Cortex of kidney (tissue), 1 donor: ENCODE data around the gene BTBD18.

Experiments
- DNase-seq: peaks from one replicate; lab custom pipeline; 2025; lab: John Stamatoyannopoulos, UW

Gene BTBD18

GRCh38 chr11:57775491-57775890 is 23.9 kb upstream of the BTBD18 start:
- no peak for DNase-seq

GRCh38 chr11:57773026-57773598 is 21.5 kb upstream of the BTBD18 start:
- DNase-seq = no peak

DNA sequence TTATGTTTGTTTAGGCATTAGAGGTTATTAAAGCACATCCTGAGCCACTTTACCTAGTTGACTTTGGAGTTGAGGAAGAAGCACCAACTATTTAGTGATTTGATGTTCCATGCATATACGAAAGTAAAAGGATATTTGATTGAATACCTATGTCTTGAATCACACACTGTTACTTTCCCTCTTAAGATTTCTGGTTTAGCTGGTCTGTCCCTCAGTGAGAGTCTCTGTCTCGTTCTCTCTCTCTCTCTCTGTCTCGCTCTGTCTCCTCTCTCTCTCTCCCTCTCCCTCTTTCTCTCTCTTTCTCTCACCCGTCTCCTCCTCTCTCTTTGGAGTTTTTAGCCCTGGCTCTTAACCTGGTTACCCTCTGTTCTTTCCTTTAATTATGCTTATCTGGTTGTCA is 20.9 kb upstream of the BTBD18 start:
- no peak for DNase-seq

GRCh38 chr11:57771365-57771764 is 19.7 kb upstream of the BTBD18 start:
- no peak for DNase-seq

DNA sequence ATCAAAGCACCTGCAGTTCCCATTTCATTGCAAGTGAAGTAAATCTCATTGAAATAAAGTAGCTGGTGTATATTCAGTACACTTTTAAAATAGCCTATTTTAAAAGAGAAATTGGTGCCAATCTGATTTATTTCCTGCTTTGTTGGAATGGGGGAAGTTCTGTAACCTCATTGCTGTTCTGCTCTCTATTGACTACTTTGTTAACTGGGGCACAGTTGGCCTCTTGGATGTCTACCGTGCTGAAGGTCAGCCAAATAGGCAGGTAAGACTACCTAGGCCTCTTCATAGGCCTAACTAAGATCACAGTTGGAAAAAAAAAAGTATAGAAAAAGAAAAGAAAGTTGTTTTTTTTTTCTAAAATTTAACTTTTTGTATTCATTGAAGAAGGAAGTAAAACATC is 19.2 kb upstream of the BTBD18 start:
- DNase-seq = no peak

GRCh38 chr11:57764972-57765371 is 13.4 kb upstream of the BTBD18 start:
- DNase-seq = no peak

DNA sequence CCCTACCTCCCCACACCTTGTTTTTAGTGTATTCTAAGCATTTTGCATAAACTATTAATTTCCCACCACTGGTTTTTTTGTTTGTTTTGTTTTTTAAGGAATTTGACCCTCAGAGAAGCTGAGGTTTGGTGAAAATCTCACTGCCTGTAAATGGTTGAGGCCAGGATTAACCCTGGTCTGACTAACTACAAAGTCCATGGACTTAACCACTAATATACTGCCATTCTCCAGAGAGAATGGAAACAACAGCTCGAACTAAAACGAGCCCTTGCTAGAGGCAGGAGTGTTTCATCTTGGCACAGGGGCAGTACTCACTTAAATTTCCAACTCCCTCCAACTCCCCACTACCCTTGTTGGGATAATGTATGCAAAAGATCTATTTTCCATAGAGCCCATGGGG is 12.9 kb upstream of the BTBD18 start:
- no peak for DNase-seq

- no peak for DNase-seq
These were observed 12.4 kb upstream of the BTBD18 start for GRCh38 chr11:57764021-57764420.

DNA sequence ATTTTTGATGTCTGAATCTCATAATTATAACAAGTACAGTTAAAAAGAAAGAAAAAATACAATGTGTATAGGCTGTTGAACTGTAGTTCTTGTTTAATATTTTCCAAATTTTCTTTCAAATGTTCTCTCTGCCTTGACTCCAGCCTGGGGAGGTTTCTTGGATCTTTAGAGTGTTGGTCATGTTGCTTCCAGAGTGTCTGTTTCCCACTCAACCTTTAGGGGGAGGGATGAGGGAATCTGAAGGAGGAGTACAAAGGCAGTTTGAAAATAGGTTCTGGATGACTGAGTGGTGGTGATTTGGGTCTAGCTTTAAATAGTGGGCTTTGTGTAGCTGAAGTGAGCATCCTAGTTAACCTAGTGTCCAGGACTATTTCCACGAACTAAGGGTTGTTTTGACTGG is 11.9 kb upstream of the BTBD18 start:
- DNase-seq = no peak

DNA sequence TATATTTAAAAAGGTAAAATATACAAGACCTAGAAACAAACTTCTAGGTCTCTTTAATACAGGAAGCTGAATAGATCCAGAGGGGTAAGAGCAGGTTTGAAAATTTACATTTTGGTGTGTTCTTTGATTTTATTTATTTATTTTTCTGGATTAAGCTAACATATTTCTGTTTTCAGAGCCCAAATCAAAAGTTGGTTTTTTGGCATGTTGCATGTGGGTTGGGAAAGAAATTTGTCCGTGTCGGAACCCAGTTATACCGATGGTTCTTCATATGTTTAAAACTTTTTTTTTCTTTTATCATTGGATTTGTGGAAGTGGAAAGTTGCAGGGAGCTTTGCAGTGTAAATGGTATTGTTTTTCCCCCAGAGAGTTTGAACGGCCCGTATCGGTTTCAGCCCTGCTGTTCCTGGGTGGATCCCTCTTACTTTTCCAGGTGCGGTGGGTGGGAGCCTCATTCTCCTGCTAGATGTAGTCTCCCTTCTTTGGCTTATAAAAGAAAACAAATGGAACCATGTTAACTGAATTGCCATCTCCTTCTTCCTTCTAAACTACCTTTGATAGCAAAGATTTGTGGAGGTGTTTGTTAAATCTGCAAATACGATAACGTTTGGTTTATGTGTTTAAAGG is 10.7 kb upstream of the BTBD18 start:
- no peak for DNase-seq

DNA sequence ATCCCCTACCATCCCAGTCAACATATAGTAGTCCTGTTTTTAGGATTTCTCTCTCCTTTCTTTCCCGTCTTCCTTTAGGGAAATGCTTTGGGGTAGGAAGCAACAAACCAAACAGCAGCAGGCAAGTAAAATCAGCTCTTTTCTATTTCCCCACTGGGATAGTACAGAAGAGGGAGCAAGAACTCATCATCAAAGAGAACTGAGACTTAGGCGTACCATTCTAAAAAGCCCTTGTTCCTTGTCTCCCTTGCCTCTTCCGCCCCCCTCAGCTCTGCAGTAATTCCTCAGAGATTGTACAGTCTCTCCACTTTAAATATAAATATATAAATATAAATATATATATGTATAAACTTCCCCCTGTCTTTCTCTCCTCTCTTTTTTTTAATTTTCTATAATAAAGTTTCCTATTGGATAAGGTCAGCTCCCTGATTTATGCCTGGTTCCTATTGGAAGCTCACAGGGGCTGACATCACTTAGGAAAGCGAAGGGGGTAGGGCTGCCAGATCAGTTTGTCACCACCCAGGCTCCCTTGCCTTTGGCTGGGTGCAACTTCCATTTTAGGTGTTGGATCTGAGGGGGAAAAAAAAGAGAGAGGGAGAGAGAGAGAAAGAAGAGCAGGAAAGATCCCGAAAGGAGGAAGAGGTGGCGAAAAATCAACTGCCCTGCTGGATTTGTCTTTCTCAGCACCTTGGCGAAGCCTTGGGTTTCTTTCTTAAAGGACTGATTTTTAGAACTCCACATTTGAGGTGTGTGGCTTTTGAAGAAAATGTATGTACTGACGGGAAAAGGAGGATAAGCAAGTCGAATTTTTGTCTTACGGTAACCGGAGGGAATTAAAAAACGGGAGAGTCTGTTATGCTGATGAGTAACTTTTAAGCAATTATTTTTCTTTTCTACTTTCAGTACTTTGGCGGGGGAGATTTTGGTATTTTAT is 9.9 kb upstream of the BTBD18 start, which contains the start of gene CTNND1:
CTNND1 (plus strand) TSS at position 502 of the 934 bp plus-strand sequence. CDS start 29,677 bp downstream, outside the sequence.
- no peak for DNase-seq

DNA sequence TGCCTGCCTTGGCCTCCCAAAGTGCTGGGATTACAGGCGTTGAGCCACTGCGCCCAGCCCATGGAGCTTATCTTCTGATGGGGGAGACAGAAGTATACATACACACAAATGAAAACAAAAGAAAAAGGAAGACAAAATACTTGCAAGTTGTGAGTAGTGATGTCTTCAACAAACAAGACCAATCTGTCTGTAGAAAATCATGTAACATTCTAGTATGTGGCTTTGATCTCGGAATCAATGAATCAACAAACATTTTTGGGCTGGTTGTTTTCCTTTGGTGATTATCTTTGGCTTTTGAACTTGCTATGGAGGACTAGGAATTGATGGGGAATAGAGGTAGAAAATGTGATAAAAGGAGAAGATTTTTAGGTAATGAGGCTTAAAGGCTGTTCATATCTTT is 6.6 kb upstream of the BTBD18 start:
- no peak for DNase-seq

- no peak for DNase-seq
These were observed 1.3 kb upstream of the BTBD18 start for GRCh38 chr11:57752954-57753353.

- no peak for DNase-seq
These were observed 443 bp downstream of the BTBD18 start for GRCh38 chr11:57751176-57751575.

- no peak for DNase-seq
These were observed 4.7 kb downstream of the BTBD18 start for GRCh38 chr11:57746920-57747319.

DNA sequence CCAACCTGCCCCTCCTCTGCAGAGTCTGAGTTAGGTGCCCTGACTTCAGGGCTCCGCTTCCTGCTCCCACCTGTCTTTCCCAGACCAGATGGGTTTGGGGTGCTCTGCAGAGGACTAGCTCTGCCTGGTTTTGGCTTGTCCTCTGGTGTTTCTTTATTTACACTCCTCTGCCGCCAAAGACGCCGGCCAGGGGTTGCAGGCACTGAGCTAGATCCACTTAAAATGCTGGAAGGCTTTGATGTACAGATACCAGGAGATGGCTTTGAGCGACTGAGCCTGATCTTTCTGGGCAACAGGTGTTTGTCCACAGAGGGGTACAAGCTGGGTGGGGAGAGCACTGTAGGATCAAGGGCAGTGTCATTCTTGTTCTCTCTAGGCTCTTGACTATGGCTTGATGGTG is 6.4 kb downstream of the BTBD18 start:
- no peak for DNase-seq

DNA sequence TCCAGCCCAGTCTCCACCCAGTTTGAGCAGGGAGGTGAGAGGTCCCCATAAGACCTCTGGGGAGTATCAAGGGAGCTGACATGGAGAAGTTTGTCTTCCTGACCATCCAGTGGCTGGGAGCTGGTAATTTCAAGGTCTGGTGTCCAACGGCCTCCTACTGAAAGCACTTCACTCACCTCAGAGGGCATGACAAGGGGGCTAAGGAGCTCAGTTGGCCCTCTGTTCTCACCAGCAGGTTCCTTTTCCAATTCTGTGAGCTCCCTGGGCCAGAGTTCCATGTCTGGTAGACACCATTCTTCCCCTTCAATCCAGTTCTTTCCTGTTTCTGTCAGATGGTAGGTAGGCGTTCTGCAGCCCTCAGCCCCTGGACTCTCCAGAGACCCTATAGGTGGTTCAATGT is 7.3 kb downstream of the BTBD18 start:
- DNase-seq = no peak

DNA sequence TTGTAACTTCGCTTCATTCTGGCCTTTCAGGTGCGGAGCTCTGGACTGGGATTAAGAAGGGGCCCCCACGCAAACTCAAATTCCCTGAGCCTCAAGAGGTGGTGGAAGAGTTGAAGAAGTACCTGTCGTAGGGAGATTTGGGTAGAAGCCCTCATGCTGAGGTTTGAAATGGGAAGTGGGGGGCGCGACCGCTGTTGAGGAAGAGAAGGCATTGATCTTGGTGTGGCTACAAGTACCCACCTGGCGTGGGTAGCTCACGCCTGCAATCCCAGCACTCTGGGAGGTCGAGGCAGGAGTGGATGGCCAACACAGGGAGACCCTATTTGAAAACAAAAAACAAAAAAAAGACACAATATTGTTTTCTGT is 9.5 kb downstream of the BTBD18 start:
- DNase-seq = no peak

DNA sequence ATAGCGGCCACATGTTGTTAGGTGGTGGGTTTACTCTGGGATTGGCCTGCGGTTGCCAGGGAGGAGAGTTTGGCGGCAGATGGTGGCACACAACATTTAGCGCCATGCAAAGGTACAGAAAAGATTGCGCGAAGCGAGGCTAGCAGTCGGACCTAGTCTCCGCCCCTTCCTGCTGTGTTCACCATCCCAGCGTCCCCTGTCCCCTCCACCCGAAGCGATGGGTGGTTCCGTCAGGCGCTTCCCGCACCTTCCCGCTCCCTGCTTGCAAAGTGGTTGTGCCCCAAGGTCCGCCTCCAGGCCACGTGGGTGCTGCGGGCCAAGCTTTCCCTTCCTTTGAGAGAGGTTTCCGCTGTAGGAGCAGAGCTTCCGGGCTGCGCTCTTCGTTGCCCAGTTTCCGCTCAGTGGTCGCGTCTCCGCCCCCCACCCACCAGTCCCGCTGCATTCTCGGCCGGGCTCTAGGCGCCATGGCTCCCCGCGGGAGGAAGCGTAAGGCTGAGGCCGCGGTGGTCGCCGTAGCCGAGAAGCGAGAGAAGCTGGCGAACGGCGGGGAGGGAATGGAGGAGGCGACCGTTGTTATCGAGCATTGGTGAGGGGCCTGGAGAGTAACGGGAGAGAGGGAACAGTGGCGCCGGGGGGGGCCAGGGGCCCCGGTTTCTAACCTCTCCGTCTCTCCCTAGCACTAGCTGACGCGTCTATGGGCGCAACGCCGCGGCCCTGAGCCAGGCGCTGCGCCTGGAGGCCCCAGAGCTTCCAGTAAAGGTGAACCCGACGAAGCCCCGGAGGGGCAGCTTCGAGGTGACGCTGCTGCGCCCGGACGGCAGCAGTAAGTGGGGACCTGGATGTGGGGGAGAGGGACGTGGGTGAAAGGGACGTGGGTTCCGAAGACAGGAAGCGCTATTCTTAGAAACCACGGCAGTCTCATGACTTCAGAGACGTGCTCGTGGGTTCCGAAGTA is 10.2 kb downstream of the BTBD18 start, which contains the start of gene SELENOH:
SELENOH (plus strand) TSS at position 360 of the 955 bp plus-strand sequence; CDS start at position 465, 105 bp downstream.
- peak; percentile 24 for DNase-seq

DNA sequence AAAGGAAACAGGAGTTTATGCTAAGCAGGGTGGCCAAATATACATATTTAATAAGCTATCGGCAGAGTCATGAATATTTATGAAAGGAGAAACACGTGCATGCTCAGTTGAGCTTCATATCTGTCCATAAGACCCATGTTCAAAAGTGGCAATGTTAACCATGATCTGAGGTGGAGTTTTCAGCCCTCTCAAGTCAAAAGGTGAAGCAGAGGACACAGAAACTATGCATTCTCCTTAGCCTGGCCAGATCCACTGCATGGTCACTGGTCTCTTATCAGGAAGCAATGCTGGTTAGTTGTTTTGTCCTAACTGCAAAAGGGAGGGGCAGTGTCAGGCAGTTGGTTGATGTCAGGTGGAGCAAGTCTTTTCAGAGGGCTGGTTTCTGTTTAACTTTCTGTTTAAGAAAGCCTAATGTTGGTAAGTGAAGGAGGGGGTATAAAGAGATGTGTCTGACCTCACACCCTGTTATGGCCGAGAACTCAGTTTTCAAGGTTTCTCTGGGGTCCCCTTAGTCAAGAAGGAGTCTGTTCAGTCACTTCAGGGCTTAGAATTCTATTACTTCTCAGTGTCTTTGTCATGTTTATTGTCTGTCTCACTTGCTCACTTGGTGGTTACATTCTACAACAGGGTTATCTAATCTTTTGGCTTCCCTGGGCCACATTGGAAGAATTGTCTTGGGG is 15.9 kb downstream of the BTBD18 start:
- no peak for DNase-seq

DNA sequence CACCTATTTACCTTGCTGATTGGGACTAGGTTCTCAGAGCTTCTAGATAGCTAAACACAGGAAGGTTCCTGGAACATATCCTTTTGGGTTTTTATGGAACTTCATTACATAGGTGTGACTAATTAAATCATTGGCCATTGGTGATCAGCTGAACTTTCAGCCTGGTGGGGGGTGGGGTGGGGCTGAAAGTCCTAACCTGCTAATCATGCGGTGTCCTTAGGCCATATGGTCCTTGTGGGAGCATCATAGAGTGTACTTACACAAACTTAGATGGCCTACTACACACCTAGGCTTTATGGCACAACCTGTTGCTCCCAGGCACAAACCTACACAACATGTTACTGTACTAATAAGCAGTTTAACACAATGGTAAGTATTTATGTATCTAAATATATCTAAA is 19.0 kb downstream of the BTBD18 start:
- no peak for DNase-seq
